GM10248 (cell line): ENCODE measurements around the gene ARL6.

Experiments
- CTCF ChIA-PET: fragments of 300-600 bp; sonication (Branson Sonifier 250); formaldehyde crosslinking; extraction: SDS; loops from one replicate; lab custom pipeline; 2021; ENCODE audit warnings: antibody characterized with exemption; lab: Yijun Ruan, JAX
- POLR2A ChIA-PET: fragments of 350-650 bp; sonication (Branson Sonifier 250); formaldehyde crosslinking; extraction: SDS; loops from one replicate; lab custom pipeline; 2020; ENCODE audit warnings: antibody characterized with exemption; lab: Yijun Ruan, JAX
- DNase-seq: peaks from one replicate; pipeline ENCODE4 v3.0.0; 2012; ENCODE audit errors: extremely low spot score
- TF ChIP-seq, protein P1 (sequence below): IDR thresholded peaks from 2 replicates; pipeline ENCODE4 v1.5.1; 2012; ENCODE audit warnings: mild to moderate bottlenecking, low read depth; ENCODE audit errors: extremely low read depth, missing control alignments, control extremely low read depth

The ARL6 gene

GRCh38 chr3:97742036-97742435, 22.5 kb upstream of the ARL6 start:
- ChIA-PET POLR2A (no interaction called here), CTCF (no interaction called here)
- no peak for DNase-seq
- TF ChIP-seq, protein P1, sequence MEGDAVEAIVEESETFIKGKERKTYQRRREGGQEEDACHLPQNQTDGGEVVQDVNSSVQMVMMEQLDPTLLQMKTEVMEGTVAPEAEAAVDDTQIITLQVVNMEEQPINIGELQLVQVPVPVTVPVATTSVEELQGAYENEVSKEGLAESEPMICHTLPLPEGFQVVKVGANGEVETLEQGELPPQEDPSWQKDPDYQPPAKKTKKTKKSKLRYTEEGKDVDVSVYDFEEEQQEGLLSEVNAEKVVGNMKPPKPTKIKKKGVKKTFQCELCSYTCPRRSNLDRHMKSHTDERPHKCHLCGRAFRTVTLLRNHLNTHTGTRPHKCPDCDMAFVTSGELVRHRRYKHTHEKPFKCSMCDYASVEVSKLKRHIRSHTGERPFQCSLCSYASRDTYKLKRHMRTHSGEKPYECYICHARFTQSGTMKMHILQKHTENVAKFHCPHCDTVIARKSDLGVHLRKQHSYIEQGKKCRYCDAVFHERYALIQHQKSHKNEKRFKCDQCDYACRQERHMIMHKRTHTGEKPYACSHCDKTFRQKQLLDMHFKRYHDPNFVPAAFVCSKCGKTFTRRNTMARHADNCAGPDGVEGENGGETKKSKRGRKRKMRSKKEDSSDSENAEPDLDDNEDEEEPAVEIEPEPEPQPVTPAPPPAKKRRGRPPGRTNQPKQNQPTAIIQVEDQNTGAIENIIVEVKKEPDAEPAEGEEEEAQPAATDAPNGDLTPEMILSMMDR, result no peak

- TF ChIP-seq, protein P1, result no peak
- ChIA-PET CTCF (no interaction called here), POLR2A (no interaction called here)
- no peak for DNase-seq
Observed at GRCh38 chr3:97744289-97744688, 20.3 kb upstream of the ARL6 start.

DNA sequence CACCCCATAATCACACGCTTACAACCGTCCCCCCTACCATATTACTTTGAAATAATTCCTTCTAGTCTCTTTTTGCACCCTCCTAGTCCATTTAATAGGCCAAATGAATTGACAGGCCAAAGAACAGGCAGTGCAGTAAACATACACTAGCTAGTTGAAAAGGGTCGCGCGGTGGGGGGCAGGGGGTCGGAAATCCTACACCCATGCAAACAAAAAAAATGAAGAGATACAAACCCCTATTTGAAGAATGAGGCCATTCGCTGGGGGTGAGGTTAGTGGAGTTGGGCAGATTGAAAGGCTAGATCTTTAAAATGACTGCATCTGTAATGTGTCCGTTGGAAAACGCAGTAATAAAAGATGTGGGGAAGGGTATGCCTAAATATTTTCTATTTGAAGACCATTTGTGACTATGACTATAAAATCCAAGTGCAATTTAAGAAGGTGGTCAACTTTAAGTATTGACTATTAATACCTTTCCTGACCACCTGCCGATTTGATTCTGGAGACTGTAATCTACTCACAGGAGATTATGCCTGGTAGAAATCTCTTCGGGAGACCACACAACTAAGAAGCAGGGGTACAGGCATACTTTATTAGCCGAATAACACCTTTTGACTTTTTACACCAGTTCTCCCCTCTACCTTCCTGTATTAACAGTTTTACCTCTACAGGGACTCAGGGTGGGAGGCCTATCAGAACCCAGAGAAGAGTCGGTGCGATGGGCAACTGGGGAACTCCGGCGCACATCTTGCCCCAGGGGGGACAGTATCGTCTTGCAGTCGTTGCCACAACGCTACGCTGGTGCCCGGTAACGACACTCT, 762 bp upstream of the ARL6 start:
- TF ChIP-seq, protein P1, result no peak
- ChIA-PET CTCF (interaction anchor here (0.8 to 2.3 kb wide), 7 partner anchors 7 to 302 kb away, joined by 3 to 10 read pairs (median 5); no protein-coding TSS in a partner anchor), POLR2A (no interaction called here)
- no peak for DNase-seq

- no peak for DNase-seq
- TF ChIP-seq, protein P1, result no peak
- ChIA-PET POLR2A (no interaction called here), CTCF (interaction anchor here (0.9 to 2.3 kb wide), 5 partner anchors 9 to 41 kb away, joined by 3 to 10 read pairs (median 5); no protein-coding TSS in a partner anchor)
Observed at GRCh38 chr3:97765336-97765735, 778 bp downstream of the ARL6 start.

GRCh38 chr3:97772926-97773325, 8.4 kb downstream of the ARL6 start:
- CTCF ChIA-PET, result no interaction called here
- DNase-seq, result no peak
- POLR2A ChIA-PET, result no interaction called here
- TF ChIP-seq, protein P1, result no peak

DNA sequence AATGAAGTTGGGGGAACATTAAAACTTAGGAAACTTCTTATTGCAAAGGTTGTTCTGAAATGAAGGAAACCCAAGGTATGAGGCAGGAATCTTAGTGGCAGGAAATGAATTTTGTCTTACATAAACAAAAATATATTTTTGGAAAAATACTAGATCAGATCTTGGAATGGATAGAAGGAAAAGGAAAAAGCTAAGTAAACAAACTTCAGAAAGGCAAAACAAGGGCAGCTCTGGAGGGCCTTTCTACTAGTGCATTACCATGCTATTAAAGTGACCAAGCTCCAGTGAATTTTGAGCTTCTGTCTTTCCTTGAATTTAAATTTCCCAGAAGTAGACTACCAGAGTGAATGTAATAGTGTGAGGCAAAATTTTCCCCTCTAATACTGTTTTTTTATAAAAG, 13.6 kb downstream of the ARL6 start:
- DNase-seq, result no peak
- CTCF ChIA-PET, result interaction anchor here (1.6 kb wide), 1 partner anchor 14 kb away, joined by 3 read pairs; no protein-coding TSS in a partner anchor
- POLR2A ChIA-PET, result no interaction called here
- TF ChIP-seq, protein P1, result no peak
